Heart left ventricle (tissue), 13 donors: ENCODE data around the gene SLC6A2.

Experiments used
- CTCF ChIP-seq, 12 donors: fragments of 200-600 bp; sonication (generic) in 4 of 12; IDR thresholded peaks; one replicate each; pipeline versions ENCODE4 v1.5.0 to v1.8.0; 2018 to 2022; ENCODE audit warnings: antibody characterized with exemption in 12 of 12, mild to moderate bottlenecking in 5 of 12
- POLR2A ChIP-seq, 2 donors: fragments of 450-650 bp; IDR thresholded peaks; one replicate each; pipeline ENCODE4 v1.6.1; 2017; ENCODE audit warnings: antibody characterized with exemption in 2 of 2, mild to moderate bottlenecking in 2 of 2, moderate library complexity in 2 of 2
- donor health status: ischemic (EF 13 %, LVEDD 7.1; RV severe dilation, severe dysfunction).
- donor health status: DM: no; HTN: yes; CAD: no.
- donor health status: DM: no; HTN: no; CAD: no.
- donor health status: ischemic (EF 25% LVEDD 6.9; RV normal size, moderate dysfunction).
- donor health status: ischemic (EF 25% LVEDD 5.7; RV mildly dilated, moderate dysfunction).
- donor health status: ischemic (EF 35%, LVEDD 5.7; RV mildly dilated, moderate dysfunction).
- donor health status: nonischemic (EF 11% LVEDD 7.7; RV severe dilation, severe dysfunction).
- donor health status: DM: yes; HTN: yes; CAD: no.
- donor health status: PGD.
- donor health status: ischemic (EF 29% LVEDD 5.4; RV normal size, mild dysfunction).
- donor health status: nonischemic (EF 23%, LVEDD 6.1; RV moderate dilation, normal function).

- TF ChIP-seq CTCF (IDR thresholded peaks at IDR 0.05) (no peak), POLR2A (IDR thresholded peaks at IDR 0.05) (no peak)
These were observed 79.5 kb downstream of the SLC6A2 start for GRCh38 chr16:55735120-55735781.
